HepG2 (cell line): ENCODE data around the gene TMEM235. TPM values are rescaled to one million over a fixed set of nuclear protein-coding genes. Genes with fewer than 3 reads are reported as not detected.
A peak's percentile ranks its signal among the peaks of the same experiment; 100 is the strongest.

Experiments
- ATAC-seq: fragments of 200-7000 bp; cut with Tn5 transposase; 3 replicates; pipeline ENCODE4 v1.9.1; 2020; ENCODE audit warnings: mild to moderate bottlenecking, moderate library complexity
- BruUV-seq: library from RNA; stranded (reverse); fragments of 400-500 nt; replicated peaks from 2 replicates; lab custom pipeline; 2021; lab: Mats Ljungman, UMichigan
- CTCF ChIA-PET: fragments of 300-600 bp; formaldehyde crosslinking; extraction: SDS; loops from one replicate; lab custom pipeline; 2021; ENCODE audit warnings: low total read pairs, inconsistent platforms, low intra/inter-chr PET ratio; lab: Yijun Ruan, JAX
- POLR2A ChIA-PET: fragments of 350-600 bp; sonication (Branson Sonifier 250); formaldehyde crosslinking; loops from one replicate; lab custom pipeline; 2020; ENCODE audit warnings: antibody characterized with exemption, inconsistent platforms; lab: Yijun Ruan, JAX
- DNase-seq: peaks from one replicate; pipeline ENCODE4 v3.0.0-alpha.2; 2015; ENCODE audit warnings: low spot score
- FAIRE-seq: peaks from 3 replicates; lab custom pipeline; 2011; peaks lifted over from hg19 to GRCh38; lab: Jason Lieb, UNC
- H2AFZ ChIP-seq: one replicate; pipeline ENCODE4 v1.6.1; 2011; ENCODE audit warnings: low read length, inconsistent platforms
- H3K27ac ChIP-seq: fragments of 300-600 bp; 3 replicates; pipeline ENCODE4 v1.8.0; 2011; ENCODE audit warnings: mixed run types, mild to moderate bottlenecking, mixed read lengths, low read length, inconsistent platforms; ENCODE audit not compliant: insufficient read depth; ENCODE audit errors: extremely low read length
- H3K27me3 ChIP-seq, 2 experiments: fragments of 200-600 bp in 1 of 2; 2 replicates in 1 of 2; 3 replicates in 1 of 2; pipeline versions ENCODE4 v1.6.0 to v1.8.0; 2011; ENCODE audit warnings: low read length in 2 of 2, mild to moderate bottlenecking in 2 of 2, moderate library complexity in 2 of 2, inconsistent platforms in 1 of 2; ENCODE audit not compliant: insufficient read depth in 2 of 2, control insufficient read depth in 1 of 2
- H3K36me3 ChIP-seq, 2 experiments: fragments of 200-600 bp in 1 of 2; replicated peaks in 1 of 2; 2 replicates in 1 of 2; 3 replicates in 1 of 2; pipeline versions ENCODE4 v1.5.1 to v1.8.0; 2011; ENCODE audit warnings: low read length in 2 of 2, inconsistent platforms in 1 of 2; ENCODE audit not compliant: insufficient read depth in 2 of 2, control insufficient read depth in 1 of 2
- H3K4me1 ChIP-seq: 2 replicates; pipeline ENCODE4 v1.5.1; 2012; ENCODE audit warnings: low read length, inconsistent platforms; ENCODE audit not compliant: insufficient read depth
- H3K4me2 ChIP-seq: 2 replicates; pipeline ENCODE4 v1.6.0; 2011; ENCODE audit warnings: low read depth, low read length, inconsistent platforms
- H3K4me3 ChIP-seq, 3 experiments: fragments of 200-600 bp in 1 of 3; sonication (generic), shearing (Covaris generic) in 1 of 3; replicated peaks in 1 of 3; 2 replicates each; pipeline ENCODE4 v1.5.1; 2011 to 2016; ENCODE audit warnings: low read length in 3 of 3, inconsistent platforms in 2 of 3, low read depth in 2 of 3, mild to moderate bottlenecking in 2 of 3, control low read depth in 1 of 3, mixed read lengths in 1 of 3; ENCODE audit not compliant: insufficient read depth in 1 of 3
- H3K79me2 ChIP-seq: one replicate; pipeline ENCODE4 v1.6.1; 2011; ENCODE audit warnings: low read length, inconsistent platforms; ENCODE audit not compliant: insufficient read depth
- H3K9ac ChIP-seq: 2 replicates; pipeline ENCODE4 v1.6.0; 2011; ENCODE audit warnings: mild to moderate bottlenecking, low read depth, low read length, inconsistent platforms; ENCODE audit not compliant: insufficient read depth
- H3K9me3 ChIP-seq: 2 replicates; pipeline ENCODE4 v1.5.1; 2012; ENCODE audit warnings: mild to moderate bottlenecking, low read length
- H4K20me1 ChIP-seq: 2 replicates; pipeline ENCODE4 v1.6.0; 2011; ENCODE audit warnings: inconsistent platforms, mild to moderate bottlenecking, low read length, moderate library complexity; ENCODE audit not compliant: insufficient read depth
- ELF4 ChIP-seq: sonication (generic); formaldehyde crosslinking; IDR thresholded peaks from 2 replicates; pipeline ENCODE4 v1.5.0; 2020; ENCODE audit warnings: missing genetic modification reagents, mild to moderate bottlenecking, moderate library complexity, borderline replicate concordance
- KLF15 ChIP-seq: sonication (generic); formaldehyde crosslinking; IDR thresholded peaks from 2 replicates; pipeline ENCODE4 v1.8.1; 2023; ENCODE audit warnings: borderline replicate concordance, mild to moderate bottlenecking, inconsistent platforms, missing genetic modification reagents, mixed read lengths
- POLR2A ChIP-seq, 2 experiments: IDR thresholded peaks; 2 replicates each; pipeline ENCODE4 v1.6.1; 2011; ENCODE audit warnings: low read depth in 2 of 2, low read length in 2 of 2, mild to moderate bottlenecking in 1 of 2, moderate library complexity in 1 of 2; ENCODE audit not compliant: insufficient read depth in 1 of 2
- POLR2G ChIP-seq: fragments of 200-400 bp; formaldehyde crosslinking; IDR thresholded peaks from 2 replicates; pipeline ENCODE4 v1.6.1; 2018; ENCODE audit warnings: mild to moderate bottlenecking, low read depth, low read length, moderate library complexity
- RBM22 ChIP-seq: fragments of 200-400 bp; formaldehyde crosslinking; optimal IDR thresholded peaks from 2 replicates; pipeline ENCODE3; 2017; ENCODE audit warnings: mild to moderate bottlenecking, low read length, moderate library complexity
- SRSF9 ChIP-seq: fragments of 200-400 bp; formaldehyde crosslinking; IDR thresholded peaks from 2 replicates; pipeline ENCODE4 v1.6.1; 2018; ENCODE audit warnings: borderline replicate concordance, mild to moderate bottlenecking, low read depth, low read length; ENCODE audit not compliant: insufficient read depth, poor library complexity, severe bottlenecking
- WGBS: methylation state at CpG from one replicate; pipeline ENCODE4 v1.1.6; 2017; ENCODE audit warnings: low lambda C conversion rate; 5-methylcytosine and 5-hydroxymethylcytosine counted together
- in situ Hi-C: cut with HindIII; loops from 2 replicates; pipeline ENCODE4 v1.10.0; 2017; ENCODE audit warnings: low pct_unique_long_range_greater_than_20kb; ENCODE audit not compliant: extremely low pct_ligation_motif_present
- intact Hi-C: fragments of 100-400 bp; cut with micrococcal nuclease; formaldehyde crosslinking; loops from one replicate; pipeline ENCODE4 v1.10.0; 2022; ENCODE audit not compliant: unreplicated experiment
- polyA plus RNA-seq, 8 experiments: library from polyadenylated mRNA; depleted of rRNA in 3 of 8; stranded (reverse) in 7 of 8; unstranded in 1 of 8; fragments of >200 nt; fragmentation: Illumina TruSeq in 4 of 8; extraction: Trizol in 4 of 8; gene quantifications; 2 replicates each; pipeline versions ENCODE4 v1.2.1 to v1.2.3, GENCODE V29; 2011 to 2016; ENCODE audit warnings: low read depth in 4 of 8, missing spikeins in 1 of 8, mixed read lengths in 1 of 8; ENCODE audit not compliant: insufficient read depth in 1 of 8
- total RNA-seq, 5 experiments: library from RNA; depleted of rRNA; stranded (reverse); fragments of >200 nt; fragmentation: Illumina TruSeq; extraction: Trizol; gene quantifications; 2 replicates each; pipeline ENCODE4 v1.2.3, GENCODE V29; 2016; ENCODE audit warnings: low read depth in 1 of 5
- TF ChIP-seq, protein P1 (sequence below): sonication (generic); formaldehyde crosslinking; IDR thresholded peaks from 2 replicates; pipeline ENCODE4 v1.4.0; 2020; ENCODE audit warnings: mild to moderate bottlenecking, missing genetic modification reagents
- TF ChIP-seq, protein P2 (sequence below): sonication (generic); formaldehyde crosslinking; IDR thresholded peaks from 2 replicates; pipeline ENCODE4 v1.4.0; 2020; ENCODE audit warnings: low read depth, mild to moderate bottlenecking, missing genetic modification reagents

The TMEM235 gene
- total and polyA plus RNA-seq, 2 of the 13 experiments (the other 11 are each of a cell fraction or from before 2014, with no cell fraction given), result not detected

DNA sequence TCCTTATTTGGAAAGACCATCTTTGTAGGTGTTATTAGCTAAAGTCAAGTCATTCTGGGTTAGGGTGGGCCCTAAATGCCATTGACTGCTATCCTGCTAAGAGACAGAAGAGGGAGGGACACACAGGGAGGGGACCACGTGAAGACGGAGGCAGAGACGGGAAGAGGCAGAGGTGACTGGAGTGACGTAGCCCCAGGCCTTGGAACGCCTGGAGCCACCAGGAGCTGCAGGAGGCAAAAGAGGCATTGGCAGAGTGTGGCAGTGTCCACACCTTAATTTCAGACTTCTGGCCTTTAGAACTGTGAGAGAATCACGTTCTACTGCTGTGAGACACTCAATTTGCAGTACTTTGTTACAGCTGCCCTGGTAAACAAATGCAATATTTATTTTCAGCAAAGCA lies 31.0 kb upstream of the TMEM235 start:
- Histone ChIP-seq H2AFZ (no peak overlapping the region), H3K9ac (no peak overlapping the region), H3K79me2 (peaks cover 34% of the 10 kb centered on the region), H3K27ac (no peak overlapping the region), H3K27me3 (no peaks in the 10 kb centered on the region), H3K9me3 (no peaks in the 10 kb centered on the region), H3K36me3 (peaks cover 44 to 83% of the 10 kb centered on the region in 2 experiments), H3K4me2 (no peak overlapping the region), H3K4me1 (0 out of 2 replicates have a peak, but pooled peaks cover 9% of the 10 kb centered on the region), H3K4me3 (no peak overlapping the region), H4K20me1 (peaks cover 71% of the 10 kb centered on the region)
- TF ChIP-seq KLF15 (CRISPR knock-in tag) (no peak), RBM22 (peak; percentile 33), ELF4 (no peak), POLR2G (peak; percentile 52; the same call in 1 of the 2 replicates)
- TF ChIP-seq, protein P1, sequence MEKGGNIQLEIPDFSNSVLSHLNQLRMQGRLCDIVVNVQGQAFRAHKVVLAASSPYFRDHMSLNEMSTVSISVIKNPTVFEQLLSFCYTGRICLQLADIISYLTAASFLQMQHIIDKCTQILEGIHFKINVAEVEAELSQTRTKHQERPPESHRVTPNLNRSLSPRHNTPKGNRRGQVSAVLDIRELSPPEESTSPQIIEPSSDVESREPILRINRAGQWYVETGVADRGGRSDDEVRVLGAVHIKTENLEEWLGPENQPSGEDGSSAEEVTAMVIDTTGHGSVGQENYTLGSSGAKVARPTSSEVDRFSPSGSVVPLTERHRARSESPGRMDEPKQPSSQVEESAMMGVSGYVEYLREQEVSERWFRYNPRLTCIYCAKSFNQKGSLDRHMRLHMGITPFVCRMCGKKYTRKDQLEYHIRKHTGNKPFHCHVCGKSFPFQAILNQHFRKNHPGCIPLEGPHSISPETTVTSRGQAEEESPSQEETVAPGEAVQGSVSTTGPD (CRISPR knock-in tag), result no peak
- intact Hi-C loops, result no loop called here
- no peak for DNase-seq
- FAIRE-seq, result no peak
- in situ Hi-C loops, result no loop called here
- ChIA-PET CTCF (no interaction called here), POLR2A (interaction anchor here (0.9 to 1.5 kb wide), 3 partner anchors 13 to 73 kb away, joined by 3 to 5 read pairs (median 3); no protein-coding TSS in a partner anchor)
- ATAC-seq, result no peak
- WGBS, result 94% methylated on average over 6 of the region's 6 CpGs
- no TSS peak for BruUV-seq

DNA sequence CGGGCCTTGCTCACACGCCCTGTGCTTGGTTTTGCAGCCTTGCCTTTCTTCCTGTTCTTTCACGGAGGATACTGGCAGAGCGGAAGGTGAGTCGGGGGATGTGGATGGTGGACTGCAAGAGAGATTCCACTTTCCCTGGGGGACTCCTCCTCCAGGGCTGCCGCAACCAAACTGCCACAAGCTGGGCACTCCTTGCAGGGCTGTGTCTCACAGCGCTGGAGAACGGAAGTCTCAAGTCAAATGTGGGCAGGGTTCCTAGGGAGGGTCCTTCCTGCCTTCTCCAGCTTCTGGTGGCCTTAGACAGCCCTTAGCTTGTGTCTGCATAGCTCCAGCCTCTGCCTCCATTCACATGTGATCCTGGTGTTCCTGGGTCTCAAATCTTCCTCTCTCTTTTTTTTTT lies 28.8 kb upstream of the TMEM235 start:
- POLR2A ChIA-PET, result interaction anchor here (3.1 kb wide), 1 partner anchor 15 kb away, joined by 20 read pairs; the partner anchor contains the start of genes AFMID and TK1
- H3K4me2 ChIP-seq, result no peak overlapping the region
- ATAC-seq (no peak), DNase-seq (no peak), FAIRE-seq (no peak)
- no TSS peak for BruUV-seq
- H3K27ac ChIP-seq, result no peak overlapping the region
- 97% methylated on average over 6 of the region's 8 CpGs for WGBS
- CTCF ChIA-PET, result no interaction called here
- peaks cover 43 to 81% of the 10 kb centered on the region in 2 experiments for H3K36me3 ChIP-seq
- peaks cover 55% of the 10 kb centered on the region for H4K20me1 ChIP-seq
- no peak overlapping the region for H2AFZ ChIP-seq
- no peaks in the 10 kb centered on the region for H3K9me3 ChIP-seq
- no peak for TF ChIP-seq SRSF9
- peak in 1 of 2 experiments; percentile 20; a peak in 1 of 4 replicates for TF ChIP-seq POLR2A (IDR thresholded peaks at IDR 0.05; ENCODE audit: insufficient read depth in 1 of 2, low read depth in 2 of 2, low read length in 2 of 2)
- TF ChIP-seq, protein P2, sequence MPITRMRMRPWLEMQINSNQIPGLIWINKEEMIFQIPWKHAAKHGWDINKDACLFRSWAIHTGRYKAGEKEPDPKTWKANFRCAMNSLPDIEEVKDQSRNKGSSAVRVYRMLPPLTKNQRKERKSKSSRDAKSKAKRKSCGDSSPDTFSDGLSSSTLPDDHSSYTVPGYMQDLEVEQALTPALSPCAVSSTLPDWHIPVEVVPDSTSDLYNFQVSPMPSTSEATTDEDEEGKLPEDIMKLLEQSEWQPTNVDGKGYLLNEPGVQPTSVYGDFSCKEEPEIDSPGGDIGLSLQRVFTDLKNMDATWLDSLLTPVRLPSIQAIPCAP (CRISPR knock-in tag), result no peak
- H3K4me1 ChIP-seq, result no peaks in the 10 kb centered on the region
- H3K4me3 ChIP-seq, result no peak overlapping the region
- no peak overlapping the region for H3K9ac ChIP-seq
- no peaks in the 10 kb centered on the region for H3K27me3 ChIP-seq
- in situ Hi-C loops (no loop called here), intact Hi-C loops (no loop called here)
- H3K79me2 ChIP-seq, result peaks cover 19% of the 10 kb centered on the region
